HFF-Myc (cell line): ENCODE data around the gene IL1RAPL1.

Experiments used
- DNase-seq: peaks from one replicate; pipeline ENCODE4 v3.0.0-alpha.2; 2011; ENCODE audit warnings: low read depth; ENCODE audit errors: extremely low read depth
- H3K4me3 ChIP-seq: replicated peaks from 2 replicates; pipeline ENCODE4 v1.5.1; 2011; ENCODE audit warnings: low read depth, mild to moderate bottlenecking, control low read depth, low read length
- CTCF ChIP-seq: IDR thresholded peaks from 2 replicates; pipeline ENCODE4 v1.5.1; 2012; ENCODE audit warnings: mild to moderate bottlenecking, low read depth, low read length, control low read depth; ENCODE audit errors: missing control alignments

Gene IL1RAPL1

GRCh38 chrX:28586981-28587551 lies at the start of gene IL1RAPL1:
Gene IL1RAPL1 (plus strand): TSS chrX:28587446.
- peak within 1 kb of the TSS; percentile 4; the same call in 1 of the 2 replicates for H3K4me3 ChIP-seq
- TF ChIP-seq CTCF, result no peak
- peak; percentile 1 for DNase-seq

GRCh38 chrX:28542791-28543190 lies 44.5 kb upstream of the IL1RAPL1 start:
- no peak for DNase-seq
- TF ChIP-seq CTCF, result no peak
- no peak overlapping the region for H3K4me3 ChIP-seq

- TF ChIP-seq CTCF, result no peak
- DNase-seq, result no peak
- no peak overlapping the region for H3K4me3 ChIP-seq
Observed at GRCh38 chrX:28549838-28550237, 37.4 kb upstream of the IL1RAPL1 start.

- no peak for TF ChIP-seq CTCF
- no peak for DNase-seq
- H3K4me3 ChIP-seq, result no peak overlapping the region
Observed at GRCh38 chrX:28550331-28550872, 36.8 kb upstream of the IL1RAPL1 start.

GRCh38 chrX:28552322-28552721 lies 34.9 kb upstream of the IL1RAPL1 start:
- TF ChIP-seq CTCF, result no peak
- no peak for DNase-seq
- H3K4me3 ChIP-seq, result no peak overlapping the region

GRCh38 chrX:28552882-28553829 lies 34.1 kb upstream of the IL1RAPL1 start:
- no peak for DNase-seq
- no peak for TF ChIP-seq CTCF
- H3K4me3 ChIP-seq, result no peak overlapping the region
